GM18502 (cell line): ENCODE measurements around the gene RAPGEF5.

ENCODE experiments used
- ATAC-seq: cut with Tn5 transposase; IDR thresholded peaks from one replicate; pipeline ENCODE4 v1.9.1; 2021; ENCODE audit warnings: mild to moderate bottlenecking; ENCODE audit not compliant: unreplicated experiment, poor library complexity

Gene RAPGEF5

DNA sequence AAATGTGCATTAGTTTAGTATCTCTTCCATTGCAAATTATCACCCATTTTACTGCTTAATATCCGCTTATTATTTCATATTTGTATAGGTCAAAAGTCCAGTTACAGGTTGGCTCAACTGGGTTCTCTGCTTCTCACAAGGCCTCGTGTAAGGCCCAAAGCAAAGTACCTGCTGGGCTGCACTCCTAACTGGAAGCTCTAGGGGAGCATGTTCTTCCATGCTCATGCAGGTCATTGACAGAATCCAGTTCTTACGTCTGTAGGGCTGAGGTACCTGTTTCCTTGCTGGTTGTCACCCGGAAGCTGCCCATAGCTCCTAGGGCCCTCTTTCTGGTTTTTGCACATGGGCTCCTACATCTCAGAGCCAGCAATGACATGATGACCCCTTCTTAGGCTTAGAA is 79.6 kb downstream of the RAPGEF5 start:
- no peak for ATAC-seq

DNA sequence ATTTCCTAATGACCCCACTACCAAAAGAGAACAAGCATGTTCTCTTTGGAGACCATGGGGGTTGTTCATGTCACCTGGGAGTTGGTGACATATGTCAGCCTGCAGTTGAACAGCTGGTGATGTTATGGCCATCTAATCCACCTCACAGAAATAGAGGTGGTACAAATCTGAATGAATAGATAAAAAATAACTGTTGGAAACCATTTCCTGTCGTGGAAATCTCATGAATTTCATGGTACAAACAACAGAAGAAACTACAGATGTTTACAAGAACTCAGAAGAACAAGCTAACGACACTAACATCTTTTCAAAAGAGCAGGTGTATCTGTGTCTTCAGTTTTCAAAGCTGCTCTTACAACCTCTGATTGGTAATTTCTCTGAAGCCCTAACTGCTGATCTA is 81.3 kb downstream of the RAPGEF5 start:
- no peak for ATAC-seq

DNA sequence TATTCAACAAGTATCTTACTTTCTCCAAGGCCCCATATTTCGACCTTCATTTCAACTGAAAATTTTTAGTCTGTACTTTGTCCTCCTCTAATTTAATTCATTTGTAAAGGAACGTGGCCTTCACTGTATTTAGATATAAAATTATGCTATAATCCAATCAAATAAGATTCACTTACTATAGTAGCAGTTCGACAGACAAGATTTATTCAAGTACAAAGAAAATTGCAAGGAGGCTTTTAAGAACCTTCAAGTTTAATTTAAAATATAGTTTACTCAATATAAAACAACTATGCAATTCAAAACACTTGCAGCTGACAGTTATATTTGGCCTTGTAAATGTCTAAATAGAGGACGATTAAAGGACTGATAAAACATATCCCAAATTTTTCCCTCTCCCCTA is 85.6 kb downstream of the RAPGEF5 start:
- ATAC-seq: no peak

DNA sequence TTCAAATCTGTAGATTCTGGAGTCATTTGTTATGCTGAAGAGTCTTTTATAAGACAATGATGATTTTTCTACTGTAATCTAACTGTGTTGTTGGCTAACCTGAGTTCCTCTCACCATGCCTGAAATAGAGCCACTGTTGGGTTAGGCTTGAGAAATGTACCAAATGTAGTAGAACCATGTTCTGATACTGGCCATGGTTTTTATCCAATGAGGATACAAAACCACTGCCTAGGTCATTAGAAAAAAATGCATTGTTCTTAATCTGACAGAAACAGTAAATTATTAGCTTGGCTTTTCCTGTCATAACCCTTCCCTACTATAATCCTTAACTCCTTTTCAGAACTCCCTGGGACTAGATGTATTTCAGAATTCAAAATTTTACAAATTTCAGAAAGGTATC is 86.6 kb downstream of the RAPGEF5 start:
- ATAC-seq: no peak

DNA sequence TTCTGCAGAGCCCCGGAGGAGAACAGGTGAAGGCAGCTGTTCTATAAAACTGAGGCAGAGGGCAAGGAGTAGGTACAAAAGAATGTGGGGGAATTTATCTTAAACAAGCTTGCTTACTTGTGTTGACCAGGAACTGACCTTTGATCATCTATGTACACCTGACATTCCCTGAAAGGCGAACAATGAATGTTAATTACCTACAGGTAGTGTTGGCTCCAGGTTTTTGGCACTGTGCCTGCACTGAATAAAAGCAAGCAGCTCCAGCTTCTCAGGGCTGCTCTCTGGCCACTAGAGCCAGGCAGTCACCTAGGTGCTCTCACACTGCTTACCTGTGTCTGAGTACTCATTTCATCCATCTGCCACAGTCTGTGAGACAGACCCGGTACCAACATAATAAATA is 87.0 kb downstream of the RAPGEF5 start:
- ATAC-seq: no peak

DNA sequence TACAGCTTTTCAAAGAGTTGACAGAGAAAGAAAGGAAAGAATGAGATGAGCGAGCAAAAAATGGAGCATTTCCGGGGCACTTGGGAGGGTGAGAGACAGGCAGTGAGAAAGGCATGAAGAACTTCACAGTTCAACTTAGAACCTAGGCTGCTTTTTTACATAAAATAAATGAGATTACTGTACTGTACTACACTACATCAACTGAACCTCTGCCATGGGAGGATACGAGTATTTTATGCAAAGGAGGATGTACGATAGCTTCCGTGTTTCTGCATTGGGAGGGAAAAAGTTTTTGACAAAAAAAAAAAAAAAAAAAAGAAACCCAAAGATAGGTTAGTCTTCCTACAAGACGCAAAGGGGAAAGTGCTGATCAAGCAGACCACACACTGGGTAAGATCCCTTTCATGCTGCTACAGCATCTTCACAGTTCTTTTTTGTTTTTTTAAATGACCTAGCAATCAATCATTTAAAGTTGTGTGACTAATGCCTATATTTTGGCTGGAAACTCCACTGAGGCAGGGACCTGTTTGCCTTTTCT is 88.0 kb downstream of the RAPGEF5 start:
- no peak for ATAC-seq

DNA sequence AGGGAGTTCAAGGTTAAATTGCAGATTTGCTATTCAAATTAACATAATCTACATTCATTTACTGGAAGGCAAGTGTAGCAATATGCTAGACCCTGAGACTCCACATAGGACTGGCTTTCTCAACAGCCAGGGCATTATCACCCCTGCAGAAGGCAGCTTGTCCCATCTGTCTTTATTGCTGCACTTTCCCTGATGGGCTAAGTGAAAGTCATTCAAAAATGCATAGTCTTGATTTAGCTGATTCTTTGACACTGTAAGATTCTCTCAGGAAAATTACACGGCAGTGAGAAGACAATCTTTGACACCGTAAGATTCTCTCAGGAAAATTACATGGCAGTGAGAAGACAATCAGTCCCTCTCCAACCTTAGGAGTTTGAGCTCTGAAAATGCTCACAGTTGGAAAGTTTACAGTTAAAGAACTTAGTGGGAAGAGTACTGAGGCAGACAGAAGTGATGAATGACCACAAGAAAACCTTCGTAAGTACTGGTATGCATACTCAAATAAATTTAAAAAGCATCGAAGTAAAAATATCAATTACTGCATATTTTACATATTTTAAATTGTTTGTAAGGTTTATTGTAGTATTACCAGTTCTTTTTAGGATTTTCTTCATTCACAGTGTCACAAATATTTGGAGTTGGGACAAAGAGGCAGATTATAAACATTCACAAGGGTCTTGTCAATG is 88.9 kb downstream of the RAPGEF5 start:
- no peak for ATAC-seq

DNA sequence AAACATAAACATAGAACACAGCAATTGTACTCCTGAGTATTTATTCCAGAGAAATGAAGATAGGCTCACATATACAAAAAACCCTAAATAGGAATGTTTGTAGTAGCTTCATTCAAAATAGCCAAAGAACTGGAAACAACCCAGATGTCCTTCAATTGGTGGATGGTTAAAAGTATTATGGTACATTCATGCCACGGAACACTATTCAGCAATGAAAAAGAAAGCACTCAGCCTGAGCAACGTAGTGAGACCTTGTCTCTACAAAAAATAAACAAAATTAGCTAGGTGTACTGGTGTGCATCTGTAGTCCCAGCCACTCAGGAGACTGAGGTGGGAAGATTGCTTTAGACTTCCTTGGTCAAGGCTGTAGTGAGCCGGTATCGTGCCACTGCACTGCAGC is 94.4 kb downstream of the RAPGEF5 start:
- ATAC-seq: no peak

DNA sequence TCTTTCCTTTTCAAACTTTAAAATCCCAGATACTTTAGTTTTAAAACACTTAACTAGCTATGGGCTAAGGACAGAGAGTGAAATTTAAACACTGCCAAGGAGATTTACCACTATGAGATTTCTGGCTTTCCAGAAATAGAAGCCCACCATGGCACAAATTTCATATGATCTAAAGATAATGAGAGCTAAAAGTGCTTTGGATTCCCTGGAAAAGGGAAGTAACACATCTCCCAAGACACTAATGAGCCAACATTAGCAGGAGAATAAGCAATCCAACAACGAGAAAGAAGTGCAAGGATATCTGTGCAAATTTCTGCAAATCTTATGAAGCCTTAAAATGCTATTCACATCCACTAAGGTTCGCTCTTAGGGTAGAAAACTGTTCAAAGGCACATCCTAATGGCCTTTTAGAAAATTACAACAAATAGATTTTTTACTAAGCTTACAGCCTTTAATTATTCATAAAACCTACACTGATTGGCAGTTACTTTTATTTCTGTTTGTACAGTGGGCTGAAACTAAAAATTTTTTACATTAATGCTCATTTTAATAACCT is 100.3 kb downstream of the RAPGEF5 start:
- no peak for ATAC-seq

DNA sequence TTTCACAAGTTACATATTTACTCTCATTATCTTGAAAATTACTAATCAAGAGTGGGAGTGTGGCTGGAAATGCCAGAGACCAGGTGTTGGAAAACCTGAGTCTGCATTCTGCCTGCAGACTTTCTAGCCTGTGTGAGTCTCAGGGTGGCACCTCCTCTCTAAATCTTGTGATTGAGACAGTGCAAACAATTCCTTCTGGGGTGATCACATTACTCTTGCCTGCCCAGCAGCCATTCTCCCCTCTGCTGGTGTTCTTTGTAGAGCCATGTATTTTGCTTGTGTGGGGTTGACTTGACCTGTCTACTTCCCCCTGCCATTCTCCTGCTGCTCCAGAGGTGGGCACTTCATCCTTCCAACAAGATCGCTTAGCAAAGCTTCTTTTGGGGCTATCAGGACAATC is 101.1 kb downstream of the RAPGEF5 start:
- no peak for ATAC-seq

DNA sequence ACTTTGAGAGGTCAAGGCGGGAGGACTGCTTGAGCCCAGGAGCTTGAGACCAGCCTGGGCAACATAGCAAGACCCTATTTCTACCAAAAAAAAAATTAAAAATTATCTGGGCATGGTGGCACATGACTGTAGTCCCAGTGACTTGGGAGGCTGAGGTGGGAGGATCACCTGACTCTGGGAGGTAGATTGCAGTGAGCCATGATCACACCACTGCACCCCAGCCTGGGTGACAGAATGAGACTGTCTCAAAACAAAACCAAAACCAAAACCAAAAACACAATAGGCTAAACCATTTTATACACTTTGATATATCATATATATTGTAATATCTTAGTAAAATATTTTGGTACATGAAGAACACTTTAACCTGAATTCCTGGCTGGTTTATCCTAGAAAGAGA is 101.6 kb downstream of the RAPGEF5 start:
- no peak for ATAC-seq

DNA sequence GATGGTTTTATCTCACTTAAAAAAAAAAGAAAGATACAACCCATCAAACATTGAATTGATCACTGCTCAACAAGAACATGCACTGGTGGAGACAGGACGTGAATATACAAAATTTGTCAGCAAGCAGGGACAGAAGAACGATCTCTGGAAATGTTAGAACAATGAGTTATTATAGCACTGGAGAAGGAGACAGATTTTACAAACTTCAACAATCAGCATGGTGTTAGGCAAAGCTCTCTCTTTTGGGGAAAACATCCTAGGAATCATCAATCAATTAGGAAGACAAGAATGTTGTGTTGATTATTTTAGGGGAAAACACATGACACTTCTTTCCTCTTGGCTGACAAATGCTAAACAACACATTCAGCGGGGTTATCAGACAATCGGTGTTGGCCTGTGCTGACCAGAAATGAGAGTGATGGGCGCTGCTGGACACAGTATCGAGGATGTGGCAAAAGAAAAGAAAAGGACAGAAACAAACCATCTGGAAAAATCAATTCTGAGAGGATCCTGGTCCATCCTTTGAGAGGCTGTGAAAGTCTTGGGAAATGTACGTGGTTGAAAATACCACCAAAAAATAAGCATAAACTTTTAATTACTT is 103.9 kb downstream of the RAPGEF5 start:
- no peak for ATAC-seq

DNA sequence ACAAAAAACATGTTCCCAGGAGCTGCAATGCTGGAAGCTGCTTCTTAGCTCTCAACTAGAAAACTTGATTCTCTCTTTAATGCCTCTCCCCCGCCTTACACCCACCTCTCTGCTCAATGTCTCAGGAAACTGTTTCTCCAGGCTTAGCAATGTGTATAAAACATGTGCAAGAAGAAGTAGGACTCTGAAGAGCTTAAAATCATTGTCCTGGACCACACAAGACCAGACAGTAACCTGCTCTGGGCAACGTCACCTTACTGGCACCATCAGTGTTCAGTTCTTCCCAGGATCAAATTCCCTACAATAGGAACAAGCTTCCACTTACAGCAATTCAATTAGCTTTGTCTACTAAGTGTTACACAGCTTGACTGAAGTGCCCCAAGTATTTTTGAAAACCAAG is 104.9 kb downstream of the RAPGEF5 start:
- ATAC-seq: no peak

DNA sequence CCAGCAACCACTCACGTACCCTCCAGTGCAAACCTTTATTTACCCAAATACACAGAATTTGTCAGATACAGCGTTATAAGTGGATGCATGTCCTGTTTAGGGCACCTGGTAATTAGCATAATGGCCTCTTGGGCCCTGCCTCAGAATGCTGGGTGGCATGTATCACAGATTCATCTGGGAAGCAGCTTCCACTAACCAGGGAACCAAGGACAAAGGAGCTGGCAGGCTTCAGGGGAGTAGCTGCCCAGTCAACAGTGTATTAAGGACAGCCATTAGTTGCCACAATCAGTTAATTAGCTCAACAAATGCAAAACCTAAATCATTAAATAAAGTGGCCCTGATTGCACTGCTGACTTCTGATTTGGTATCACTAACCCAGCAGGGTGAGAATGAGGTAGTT is 105.7 kb downstream of the RAPGEF5 start:
- no peak for ATAC-seq

DNA sequence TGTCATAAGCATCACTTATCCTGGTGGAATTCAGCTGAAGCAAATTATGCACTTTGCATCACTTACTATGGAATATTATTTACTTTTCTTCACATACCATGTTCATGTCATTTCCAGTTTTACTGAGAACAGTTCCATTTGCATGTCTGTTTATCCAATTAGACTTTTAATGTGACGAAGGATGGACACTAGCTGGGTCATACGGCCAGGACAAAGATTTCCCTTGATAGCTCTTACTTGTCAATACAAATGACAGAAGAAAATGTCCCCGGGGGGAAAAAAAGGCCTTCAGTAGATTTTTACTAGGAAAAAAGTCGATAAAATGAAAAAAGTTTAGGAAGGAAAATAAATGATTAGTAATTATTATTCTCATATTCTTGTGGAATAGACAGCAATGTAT is 106.6 kb downstream of the RAPGEF5 start:
- ATAC-seq: no peak

DNA sequence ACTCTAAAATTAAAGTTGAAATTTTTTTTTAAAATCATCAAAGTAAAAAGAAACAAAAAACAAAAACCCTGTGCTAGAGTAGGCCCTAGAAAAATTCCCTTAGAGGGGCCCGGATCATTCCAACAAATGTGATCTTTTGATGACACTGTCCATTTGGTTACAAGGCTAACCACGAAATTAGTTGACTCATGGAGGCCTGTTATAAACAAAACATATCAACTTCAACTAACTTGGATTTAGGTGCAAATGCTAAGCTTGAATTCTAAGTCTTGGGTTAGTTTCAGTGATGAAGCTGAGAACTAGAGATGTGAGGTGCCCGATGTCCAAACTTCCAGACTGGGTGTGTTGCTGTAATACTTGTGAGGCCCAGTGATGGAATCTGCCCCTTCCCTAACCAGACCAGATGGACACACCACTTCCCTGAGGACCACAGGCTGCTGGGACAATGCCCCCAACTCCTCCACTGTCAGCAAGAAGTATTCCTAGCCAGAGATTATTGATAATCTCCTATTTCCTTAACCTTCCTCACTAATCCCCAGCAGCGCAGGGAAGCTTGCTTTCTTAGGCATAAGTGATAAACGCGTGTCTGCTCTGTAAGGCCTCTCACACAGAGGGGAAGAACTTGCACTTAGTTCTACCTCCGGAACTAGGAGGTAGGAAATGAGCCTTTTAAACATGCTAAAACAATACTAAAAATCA is 108.7 kb downstream of the RAPGEF5 start:
- no peak for ATAC-seq

DNA sequence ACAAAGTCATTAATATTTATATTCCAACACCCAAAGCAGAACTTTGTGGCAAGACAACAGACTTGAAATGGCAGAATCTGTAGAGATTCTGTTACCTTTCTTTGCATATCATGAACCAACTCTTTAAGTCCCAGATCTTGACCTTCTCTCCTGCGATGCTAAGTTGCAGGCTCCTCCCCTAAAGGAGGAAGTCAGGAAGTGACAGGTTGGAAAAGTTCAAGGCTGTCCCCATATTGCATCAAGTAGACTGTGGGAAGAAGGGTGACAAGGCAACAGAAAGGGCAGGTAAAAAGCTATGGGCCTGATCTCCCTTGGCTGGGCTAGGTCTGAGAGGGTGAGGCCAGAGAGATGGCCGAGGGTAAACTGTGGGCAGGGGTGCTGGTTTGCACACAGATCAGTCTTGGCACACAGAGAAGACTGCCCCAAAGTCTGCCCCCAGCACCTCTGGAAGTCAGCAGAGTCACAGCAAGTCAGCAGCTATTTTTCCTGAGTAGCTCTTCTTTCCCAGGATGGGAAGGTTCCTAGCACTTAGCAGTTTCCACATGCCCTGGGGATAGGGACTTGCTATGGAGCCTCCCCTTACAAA is 115.1 kb downstream of the RAPGEF5 start:
- ATAC-seq: no peak

DNA sequence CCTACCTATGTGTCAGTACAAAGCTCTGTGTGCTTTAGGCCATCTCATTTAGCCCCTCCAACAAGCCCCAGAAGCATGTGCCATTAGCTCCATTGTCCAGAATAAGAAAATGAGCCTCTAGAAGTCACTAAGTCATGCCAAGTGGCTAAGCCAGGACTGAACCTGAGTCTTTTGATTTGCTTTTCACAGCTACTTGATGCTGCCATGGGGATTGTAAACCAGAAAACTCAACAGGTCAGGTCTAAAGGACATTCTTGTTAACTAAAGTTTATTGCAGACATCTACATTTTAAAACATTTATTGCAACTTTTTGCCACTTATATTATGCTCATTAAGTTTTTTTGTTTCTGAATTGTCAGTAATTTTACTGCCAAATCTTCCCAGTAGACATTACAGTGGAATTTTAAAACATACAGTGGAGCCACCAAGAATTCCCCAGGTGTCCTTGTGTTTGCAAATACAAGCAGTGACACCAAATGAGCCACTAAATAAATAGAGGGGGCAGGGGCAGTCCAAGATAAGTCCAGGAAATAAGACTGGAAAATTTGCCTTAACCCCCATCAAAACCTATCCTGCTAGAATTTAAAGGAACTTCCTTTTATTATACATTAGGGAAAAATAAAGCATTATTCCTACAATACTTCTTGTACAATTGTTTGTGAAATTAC is 115.9 kb downstream of the RAPGEF5 start:
- no peak for ATAC-seq

DNA sequence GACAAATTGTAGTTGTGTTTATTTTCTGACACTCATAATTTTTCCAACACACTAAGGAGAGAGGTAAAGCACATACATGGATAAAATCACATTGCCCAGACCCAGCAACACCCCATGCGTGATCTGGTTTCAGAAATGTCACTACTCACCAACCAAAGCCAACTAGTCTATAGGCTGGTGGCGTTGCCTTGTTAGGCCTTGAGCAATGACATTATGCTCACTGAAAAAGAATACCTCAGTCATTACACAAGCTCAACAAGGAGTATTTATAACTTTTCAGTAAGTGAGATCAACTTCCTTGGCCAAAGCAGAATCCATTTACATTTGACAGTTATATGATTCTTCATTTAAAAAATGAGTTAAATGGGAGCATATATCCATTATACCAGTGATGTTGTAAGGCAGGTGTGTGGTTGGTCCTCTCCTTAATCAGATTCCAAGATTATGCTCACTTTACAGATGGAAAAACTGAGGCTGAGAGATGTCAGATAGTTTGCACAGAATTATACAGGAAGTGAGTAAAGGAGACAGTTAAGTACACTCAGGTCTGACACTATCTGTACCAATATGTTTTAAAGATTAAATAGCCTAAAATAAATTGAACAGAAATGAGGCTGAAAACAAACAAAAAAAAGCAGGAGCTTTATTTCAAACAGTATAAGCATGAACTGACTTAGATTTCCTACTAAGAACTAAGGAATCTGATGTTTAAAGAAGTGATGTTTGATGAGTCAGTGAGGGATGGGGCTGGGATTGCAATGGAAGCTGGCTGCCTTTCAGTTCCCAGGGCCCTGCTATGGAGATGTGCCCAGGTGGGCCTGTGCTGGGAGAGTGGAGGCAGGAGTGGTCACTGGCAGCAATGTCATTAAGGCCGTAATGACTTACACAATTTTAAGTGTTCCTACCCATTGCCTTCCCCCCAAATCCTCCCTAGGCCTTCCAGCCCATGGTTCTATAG is 118.3 kb downstream of the RAPGEF5 start:
- ATAC-seq: no peak
